ENCODE measurements around the gene CRACR2B.

CRACR2B gene

GRCh38 chr11:862696-863022, 34.9 kb downstream of the CRACR2B start:
- no peak overlapping the region for H3K27ac ChIP-seq
- no peaks in the 10 kb centered on the region for H3K9me3 ChIP-seq
- no peaks in the 10 kb centered on the region for H3K27me3 ChIP-seq
- no peak overlapping the region for H3K4me3 ChIP-seq (ENCODE audit: low read depth in 1 of 2, low read length in 1 of 2)
- H3K4me1 ChIP-seq (ENCODE audit: control insufficient read depth in 1 of 2, insufficient read depth in 1 of 2, low read depth in 1 of 2, low read length in 1 of 2): no peaks in the 10 kb centered on the region
- no peak for TF ChIP-seq CTCF (IDR thresholded peaks at IDR 0.05)
- no peaks in the 10 kb centered on the region for H3K36me3 ChIP-seq

- no peaks in the 10 kb centered on the region for H3K9me3 ChIP-seq
- TF ChIP-seq CTCF (IDR thresholded peaks at IDR 0.05): no peak
- H3K27me3 ChIP-seq: no peaks in the 10 kb centered on the region
- no peaks in the 10 kb centered on the region for H3K36me3 ChIP-seq
- H3K27ac ChIP-seq: no peak overlapping the region
- H3K4me1 ChIP-seq (ENCODE audit: control insufficient read depth in 1 of 2, insufficient read depth in 1 of 2, low read depth in 1 of 2, low read length in 1 of 2): no peaks in the 10 kb centered on the region
- no peak overlapping the region for H3K4me3 ChIP-seq (ENCODE audit: low read depth in 1 of 2, low read length in 1 of 2)
Observed at GRCh38 chr11:863023-863909, 35.5 kb downstream of the CRACR2B start.

GRCh38 chr11:863910-864827, 36.5 kb downstream of the CRACR2B start:
- H3K36me3 ChIP-seq: peaks cover 7% of the 10 kb centered on the region
- no peaks in the 10 kb centered on the region for H3K27me3 ChIP-seq
- TF ChIP-seq CTCF (IDR thresholded peaks at IDR 0.05): no peak
- H3K27ac ChIP-seq: no peak overlapping the region
- H3K4me3 ChIP-seq (ENCODE audit: low read depth in 1 of 2, low read length in 1 of 2): no peak overlapping the region
- H3K9me3 ChIP-seq: no peaks in the 10 kb centered on the region
- H3K4me1 ChIP-seq (ENCODE audit: control insufficient read depth in 1 of 2, insufficient read depth in 1 of 2, low read depth in 1 of 2, low read length in 1 of 2): no peaks in the 10 kb centered on the region

- Histone ChIP-seq H3K4me3 (ENCODE audit: low read depth in 1 of 2, low read length in 1 of 2) (no peak overlapping the region), H3K27ac (no peak overlapping the region), H3K27me3 (no peaks in the 10 kb centered on the region), H3K9me3 (no peaks in the 10 kb centered on the region), H3K36me3 (peaks cover 7% of the 10 kb centered on the region), H3K4me1 (ENCODE audit: control insufficient read depth in 1 of 2, insufficient read depth in 1 of 2, low read depth in 1 of 2, low read length in 1 of 2) (no peaks in the 10 kb centered on the region)
- no peak for TF ChIP-seq CTCF (IDR thresholded peaks at IDR 0.05)
Observed at GRCh38 chr11:864898-865297, 37.2 kb downstream of the CRACR2B start.

- Histone ChIP-seq H3K27ac (no peak overlapping the region), H3K9me3 (no peaks in the 10 kb centered on the region), H3K27me3 (no peaks in the 10 kb centered on the region), H3K36me3 (peaks cover 7% of the 10 kb centered on the region), H3K4me3 (ENCODE audit: low read depth in 1 of 2, low read length in 1 of 2) (no peak overlapping the region), H3K4me1 (ENCODE audit: control insufficient read depth in 1 of 2, insufficient read depth in 1 of 2, low read depth in 1 of 2, low read length in 1 of 2) (no peaks in the 10 kb centered on the region)
- TF ChIP-seq CTCF (IDR thresholded peaks at IDR 0.05): no peak
Observed at GRCh38 chr11:865462-866430, 38.0 kb downstream of the CRACR2B start.

Data from neutrophil (primary cell).